Fibroblast of peridontal ligament (primary cell): ENCODE data around the gene CHML.

Experiments
- DNase-seq: peaks from one replicate; pipeline ENCODE4 v3.0.0-alpha.2; 2010; ENCODE audit errors: extremely low read depth

The CHML gene

DNA sequence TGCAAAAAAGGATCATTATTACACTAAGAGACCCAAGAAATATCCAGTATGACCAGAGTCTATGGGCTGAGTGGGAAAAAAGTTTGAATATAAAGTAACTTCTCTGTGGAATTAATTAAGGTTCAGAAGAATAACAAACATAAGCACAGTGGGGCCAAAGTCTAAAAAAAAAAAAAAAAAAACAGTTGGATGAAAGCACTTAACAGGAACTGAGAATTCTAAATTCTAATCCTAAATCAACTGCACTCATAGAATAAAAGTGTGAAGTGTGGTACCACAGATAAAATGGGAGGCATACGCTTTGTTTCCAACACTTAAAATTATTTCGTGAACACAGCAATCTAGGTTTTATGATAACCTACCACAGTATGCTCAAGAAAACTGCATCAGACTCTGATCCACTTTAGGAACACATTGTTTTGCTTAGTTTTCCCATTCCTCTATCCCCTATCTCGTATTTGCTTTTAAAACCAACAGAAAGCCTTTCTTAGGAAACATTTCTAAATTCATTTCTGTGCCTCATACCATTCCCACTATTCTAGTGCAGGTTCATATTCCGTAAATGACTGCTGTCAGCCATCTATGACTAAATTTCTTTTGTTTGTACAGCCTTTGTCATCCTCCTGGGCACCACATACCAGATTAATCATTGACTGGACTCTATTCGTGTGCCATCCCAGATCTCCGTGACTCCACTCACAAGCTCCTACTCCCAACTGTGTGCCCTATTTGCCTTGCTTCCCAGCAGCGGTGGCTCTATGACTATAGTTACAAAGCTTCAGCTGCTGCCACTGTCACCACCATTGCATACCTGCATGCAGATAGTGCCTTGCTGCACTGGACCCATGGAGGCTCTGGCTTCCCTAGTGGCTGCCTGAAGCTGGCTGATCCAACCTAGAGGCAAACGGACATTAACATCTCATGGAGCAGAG lies 24.9 kb downstream of the CHML start:
- no peak for DNase-seq

DNA sequence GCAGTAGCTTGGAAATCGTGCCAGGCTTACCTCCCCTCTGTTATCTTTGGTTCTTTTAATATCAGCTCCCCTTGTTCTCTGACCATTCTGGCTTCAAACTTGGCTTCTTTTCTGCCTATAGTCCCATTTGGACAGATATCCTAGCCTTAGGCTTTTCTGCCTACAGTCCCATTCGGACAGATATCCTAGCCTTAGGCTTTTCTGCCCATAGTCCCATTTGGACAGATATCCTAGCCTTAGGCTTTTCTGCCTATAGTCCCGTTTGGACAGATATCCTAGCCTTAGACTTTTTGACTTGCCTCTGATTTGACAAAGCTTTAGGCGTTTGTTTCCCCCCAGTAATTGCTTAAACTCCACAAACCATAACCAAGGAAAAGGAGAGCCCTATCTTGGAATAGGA lies 25.6 kb downstream of the CHML start:
- no peak for DNase-seq

DNA sequence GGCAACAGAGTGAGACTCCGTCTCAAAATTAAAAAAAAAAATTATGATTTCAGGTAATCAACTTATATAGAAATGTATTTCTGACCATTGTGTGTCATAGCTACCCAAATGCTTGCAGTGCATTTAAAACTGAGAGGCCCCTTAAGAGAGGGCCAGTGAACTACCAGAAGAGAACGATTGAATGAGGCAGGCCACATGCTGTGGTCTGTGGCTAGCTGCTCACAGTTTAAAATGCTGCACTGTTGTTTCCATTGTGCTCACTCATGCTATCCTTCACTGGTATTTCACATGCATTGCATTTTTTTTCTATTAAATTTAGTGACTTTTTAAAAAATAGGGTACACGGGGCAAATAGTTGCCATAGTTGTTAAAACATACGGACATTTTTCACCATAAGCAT lies 26.0 kb downstream of the CHML start:
- no peak for DNase-seq

DNA sequence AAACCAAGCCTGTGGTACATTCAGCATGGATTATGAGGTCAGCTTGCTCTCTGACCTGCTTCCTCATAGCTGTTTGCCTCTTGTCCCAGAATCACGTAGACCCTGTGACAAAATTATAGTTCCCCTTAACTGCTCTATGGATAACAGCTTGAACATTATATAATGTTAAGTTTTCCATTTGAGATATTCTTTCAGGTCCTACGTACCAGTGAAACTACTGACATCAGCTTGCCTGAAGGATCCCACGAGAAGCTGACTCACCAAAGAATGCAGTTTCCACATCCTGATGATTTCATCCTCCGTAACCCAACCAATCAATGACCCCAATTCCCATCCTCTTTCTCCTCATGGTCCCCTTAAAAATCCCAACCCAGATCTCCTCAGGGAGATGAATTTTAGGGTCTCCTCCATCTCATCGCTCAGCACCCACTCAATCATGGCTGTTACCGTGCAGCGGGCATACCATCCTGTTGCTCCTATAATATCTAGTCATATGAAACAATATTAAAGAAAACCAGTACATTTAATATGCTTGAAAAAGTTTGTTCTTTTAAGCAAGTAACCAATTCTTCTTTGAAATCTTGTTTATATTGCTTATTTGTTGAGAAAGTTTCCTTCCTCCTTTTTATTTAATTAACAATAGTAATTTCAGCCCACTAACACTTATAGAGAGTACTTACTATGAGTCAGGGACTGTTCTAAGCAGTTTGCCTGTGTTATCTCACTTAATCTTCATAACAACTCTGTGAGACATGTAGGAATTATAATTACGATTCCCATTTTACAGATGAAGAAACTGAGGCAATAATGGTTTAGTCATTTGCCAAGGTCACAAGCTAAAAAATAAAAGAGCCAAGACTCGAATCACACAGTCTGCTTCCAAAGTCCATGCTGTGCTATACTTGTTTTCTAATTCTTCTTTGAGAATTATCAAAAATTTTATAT lies 27.4 kb downstream of the CHML start:
- peak; percentile 96 for DNase-seq

DNA sequence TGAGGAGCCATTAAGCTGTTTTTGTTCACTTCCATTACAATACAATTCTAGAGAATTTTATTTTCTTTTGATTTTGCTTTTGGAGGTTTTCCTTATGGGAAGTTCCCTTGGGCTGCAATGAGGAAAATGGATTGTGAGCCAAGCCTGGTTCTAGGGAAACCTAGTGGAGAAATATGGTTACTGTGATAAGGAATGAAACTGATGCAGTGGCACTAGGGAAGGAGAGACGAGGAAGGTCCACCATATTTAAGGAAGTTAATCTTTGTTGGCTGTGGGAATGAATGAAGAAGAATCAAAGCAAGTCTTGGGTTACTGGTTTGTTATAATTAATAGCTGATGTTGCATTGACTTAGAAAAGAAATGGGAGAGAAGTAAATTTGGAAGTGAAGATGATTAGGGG lies 28.4 kb downstream of the CHML start:
- no peak for DNase-seq

DNA sequence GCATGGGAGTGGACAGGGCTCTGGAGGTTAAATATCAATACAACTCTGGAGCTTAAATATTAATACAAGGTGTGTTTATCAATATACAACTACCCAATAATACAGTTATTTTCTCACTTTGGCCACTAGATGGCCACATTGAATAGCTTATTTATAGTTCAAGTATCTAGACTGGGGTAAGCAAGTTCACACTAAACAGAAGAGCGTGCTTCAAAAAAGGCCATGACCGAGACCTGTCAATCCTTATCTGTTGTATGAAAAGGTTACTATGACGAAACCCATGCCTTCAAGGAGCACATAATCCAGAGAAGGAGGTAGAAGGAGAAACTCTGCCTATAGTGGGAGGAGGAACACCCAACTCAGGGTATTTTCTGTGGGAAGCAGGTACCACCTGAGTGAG lies 29.1 kb downstream of the CHML start:
- DNase-seq: peak; percentile 81

DNA sequence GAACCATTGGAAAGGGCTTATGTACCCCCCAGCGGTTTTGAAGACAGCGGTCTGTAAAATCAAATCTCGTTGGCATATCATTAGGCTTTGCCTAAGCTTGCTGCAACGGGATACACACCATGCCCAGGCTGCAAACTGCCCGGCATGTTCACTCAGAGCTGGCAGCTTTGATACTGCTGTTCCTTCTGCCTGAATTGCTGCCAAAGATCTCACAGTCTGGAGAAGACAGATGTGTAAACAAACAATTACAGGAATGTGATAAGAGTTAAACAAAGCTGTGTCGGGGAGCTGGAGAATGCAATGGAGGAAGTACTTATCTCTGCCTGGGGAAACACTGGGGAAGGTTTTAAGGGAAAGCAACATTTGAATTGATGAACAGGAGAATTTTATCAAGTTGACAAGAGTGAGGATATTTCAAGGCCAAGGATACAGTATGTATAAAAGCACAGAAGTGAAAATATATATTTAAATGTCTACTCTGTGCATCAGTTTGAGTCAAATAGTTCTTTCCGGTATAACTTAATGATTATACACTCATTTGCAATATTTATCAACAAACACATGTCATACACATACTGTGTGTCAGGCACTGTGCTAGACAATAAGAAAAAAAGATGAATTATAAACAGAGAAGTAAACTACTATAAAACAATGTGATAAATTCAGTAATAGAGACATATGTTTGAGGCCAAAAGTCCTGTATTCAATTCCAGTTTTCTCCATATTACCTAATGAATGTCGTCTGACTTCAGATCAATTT lies 29.9 kb downstream of the CHML start:
- DNase-seq: peak; percentile 64

DNA sequence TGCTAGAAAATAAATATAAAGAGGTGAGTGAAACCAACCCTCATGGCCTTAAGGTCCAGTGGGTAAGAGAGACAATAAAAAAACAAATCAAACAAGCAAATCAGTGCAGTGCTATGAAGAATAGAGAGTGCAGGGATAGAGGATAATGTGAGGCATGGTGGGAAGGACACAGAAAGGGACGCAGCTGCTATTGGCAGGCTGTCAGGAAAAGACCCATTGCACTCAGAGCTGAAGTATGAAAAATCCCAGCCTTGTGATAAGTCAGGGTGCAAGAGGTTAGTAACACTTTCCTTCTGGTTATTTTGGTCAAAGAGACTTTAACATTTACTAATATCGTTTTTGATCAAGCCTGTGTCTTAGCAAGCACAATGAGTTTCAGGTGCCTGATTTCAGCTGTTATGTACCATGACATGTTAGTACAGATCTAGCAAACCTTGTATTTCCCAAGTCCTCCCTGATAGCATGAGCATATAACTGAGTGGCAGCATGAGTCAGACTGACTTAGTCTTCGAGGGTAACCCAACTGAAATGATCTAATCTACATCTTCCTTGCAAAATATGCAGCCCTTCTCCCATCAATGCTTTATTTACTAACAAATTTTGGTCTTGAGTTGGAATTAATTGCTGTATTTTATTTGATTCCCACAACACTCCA lies 31.7 kb downstream of the CHML start:
- DNase-seq: peak; percentile 52

DNA sequence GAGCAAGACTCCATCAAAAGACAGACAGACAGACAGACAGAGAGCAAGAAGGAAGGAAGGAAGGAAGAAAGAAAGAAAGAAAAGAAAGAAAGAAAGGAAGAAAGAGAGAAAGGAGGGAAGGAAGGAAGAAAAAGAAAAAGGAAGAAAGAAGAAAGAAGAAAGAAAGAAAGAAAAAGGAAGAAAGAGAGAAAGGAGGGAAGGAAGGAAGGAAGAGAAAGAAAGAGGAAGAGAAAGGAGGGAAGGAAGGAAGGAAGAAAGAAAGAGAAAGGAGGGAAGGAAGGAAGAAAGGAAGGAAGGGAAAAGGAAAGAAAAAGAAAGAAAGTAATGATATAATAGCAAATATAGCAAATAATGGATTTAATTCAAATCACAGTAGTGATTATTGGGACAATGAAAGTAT lies 32.7 kb downstream of the CHML start:
- DNase-seq: no peak

DNA sequence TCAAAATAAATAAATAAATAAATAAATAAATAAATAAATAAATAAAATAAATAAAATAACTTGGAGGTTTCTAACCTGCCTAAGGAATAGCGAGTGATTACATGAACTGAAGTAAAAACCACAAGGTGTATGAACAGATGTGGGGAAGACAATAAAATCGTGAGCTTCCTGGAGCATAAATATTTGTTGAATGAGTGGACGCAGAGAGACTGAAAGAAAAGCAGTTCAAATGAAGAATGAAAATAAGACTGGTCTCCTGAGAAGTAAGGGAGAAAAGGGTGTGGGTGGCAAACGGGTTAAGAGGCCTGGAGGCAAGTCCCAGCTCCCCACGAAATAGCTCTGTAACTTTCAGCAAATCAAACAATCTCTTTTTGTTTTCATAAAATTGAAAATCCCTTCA lies 33.6 kb downstream of the CHML start:
- no peak for DNase-seq

DNA sequence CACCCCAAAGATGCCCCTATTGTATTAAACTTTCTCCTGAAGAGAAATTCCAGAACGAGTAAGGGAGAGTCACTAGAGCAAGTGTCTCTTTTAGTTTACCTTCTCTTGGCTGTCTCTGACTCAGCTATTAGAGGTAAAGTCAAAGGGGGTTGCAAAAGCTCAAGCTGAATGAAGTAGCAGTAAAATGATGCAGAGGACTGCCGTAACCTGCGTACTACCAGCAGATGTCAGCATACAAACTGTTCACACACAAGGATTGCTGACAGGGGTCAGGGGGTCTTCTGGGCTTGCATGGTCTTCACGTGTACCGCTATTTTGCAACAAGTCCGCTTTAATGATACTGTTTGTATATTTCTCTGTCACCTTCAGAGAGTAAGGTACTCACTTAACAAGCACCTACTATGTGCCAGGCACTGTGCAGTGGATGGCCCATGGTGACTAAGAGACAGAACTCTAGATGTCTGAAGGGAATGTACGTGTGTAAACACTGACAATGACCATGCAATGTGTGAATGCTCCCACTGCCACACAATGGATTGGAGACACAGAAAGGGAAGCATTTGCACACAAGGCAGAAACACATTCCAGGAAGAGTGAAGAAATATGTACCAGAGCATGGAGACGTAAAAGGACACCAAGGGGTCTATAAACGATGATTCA lies 34.9 kb downstream of the CHML start:
- DNase-seq: no peak

DNA sequence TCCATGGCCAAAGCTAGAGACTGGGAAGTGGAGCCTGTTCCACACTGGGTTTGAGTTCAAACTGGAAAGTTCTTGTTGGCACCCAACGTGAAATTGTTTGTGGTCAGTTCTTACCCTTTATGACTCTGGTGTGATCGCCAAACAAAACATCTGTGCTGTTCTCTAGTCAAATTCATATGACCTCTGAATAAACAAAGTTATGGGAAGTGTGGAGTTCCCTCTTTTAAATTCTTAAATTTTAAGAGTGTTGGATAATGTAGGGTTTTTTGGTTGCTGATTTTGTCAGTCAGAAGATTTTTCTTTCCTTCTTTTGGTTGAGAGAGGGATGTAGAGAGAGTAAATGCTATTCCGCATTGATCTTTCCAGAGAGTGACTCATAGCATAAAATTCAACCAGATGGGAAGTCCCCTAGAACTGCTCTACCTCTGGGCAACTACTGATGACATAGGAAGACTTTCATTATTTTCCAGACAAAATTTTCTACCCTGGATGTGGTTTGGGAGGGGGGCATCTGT lies 36.4 kb downstream of the CHML start:
- DNase-seq: peak; percentile 90

DNA sequence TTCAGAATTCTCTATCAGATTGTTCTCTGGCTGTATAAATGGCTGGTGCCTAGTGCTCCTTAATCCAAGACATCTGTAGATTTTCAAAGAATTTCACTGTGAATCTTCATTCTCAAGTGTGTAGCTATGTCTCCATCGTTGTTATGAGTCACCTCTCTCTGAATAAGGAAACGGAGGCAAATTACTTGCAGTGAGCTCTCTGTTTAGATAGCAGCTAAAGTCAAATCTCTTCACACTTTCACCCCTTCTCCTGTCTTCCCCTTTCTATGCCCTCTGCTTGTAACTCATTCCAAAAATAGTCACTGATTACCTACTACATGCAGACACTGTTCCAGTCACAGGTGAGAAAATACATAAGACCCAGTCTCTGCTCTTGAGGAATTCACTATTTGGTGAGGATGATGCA lies 39.7 kb downstream of the CHML start:
- DNase-seq: peak; percentile 85

DNA sequence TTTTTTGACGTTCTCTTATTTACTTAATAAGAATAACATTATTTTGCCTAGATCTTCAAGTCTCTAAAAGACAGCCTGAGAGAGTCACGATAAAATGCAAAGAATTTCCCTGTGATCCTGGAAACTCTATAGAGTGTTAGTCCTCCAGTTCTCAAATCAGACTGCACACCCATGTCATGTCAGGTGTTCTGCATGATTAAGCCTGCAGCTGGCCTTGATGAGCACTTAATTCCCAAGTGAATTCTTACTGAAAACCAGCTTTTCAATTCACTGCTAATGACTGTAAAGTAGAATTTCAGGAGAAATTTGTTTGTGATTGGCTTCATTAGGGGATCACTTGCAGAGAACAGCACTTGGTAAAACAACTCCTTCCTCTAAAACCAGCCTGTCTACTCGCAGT lies 41.9 kb downstream of the CHML start:
- DNase-seq: no peak

DNA sequence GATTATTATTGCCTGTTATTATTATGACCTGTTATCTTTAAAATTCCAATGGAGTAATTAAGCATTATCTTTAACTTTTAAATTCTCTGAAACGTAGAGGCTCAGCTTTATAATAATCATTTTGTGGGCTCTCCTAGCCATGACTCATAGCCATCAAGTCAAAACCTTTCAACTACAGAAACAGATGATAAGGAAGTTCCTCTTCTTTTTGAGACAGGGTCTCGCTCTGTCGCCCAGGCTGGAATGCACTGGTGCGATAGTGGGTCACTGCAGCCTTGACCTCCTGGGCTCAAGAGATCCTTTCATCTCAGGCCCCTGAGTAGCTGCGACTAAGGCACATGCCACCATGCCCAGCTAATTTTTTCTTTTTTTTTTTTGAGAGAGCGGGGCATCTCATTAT lies 43.5 kb downstream of the CHML start:
- no peak for DNase-seq

DNA sequence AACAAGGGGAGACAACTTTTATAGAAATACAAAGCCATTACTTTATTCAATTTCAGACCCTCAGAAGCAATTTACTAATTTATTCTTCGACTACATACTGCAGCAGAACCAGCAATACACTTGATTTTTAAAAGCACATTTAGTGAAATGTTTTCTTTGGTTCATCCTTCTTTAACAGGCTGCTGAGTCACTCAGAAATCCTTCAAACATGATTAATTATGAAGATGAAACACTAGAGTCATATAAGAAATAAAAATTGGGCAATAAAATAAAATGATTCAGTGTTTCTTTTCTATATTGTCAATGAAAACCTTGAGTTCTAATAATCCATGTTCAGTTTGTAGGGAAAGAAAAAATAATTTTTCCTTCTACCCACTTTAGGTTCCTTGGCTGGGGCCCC lies 47.0 kb downstream of the CHML start:
- DNase-seq: peak; percentile 36

DNA sequence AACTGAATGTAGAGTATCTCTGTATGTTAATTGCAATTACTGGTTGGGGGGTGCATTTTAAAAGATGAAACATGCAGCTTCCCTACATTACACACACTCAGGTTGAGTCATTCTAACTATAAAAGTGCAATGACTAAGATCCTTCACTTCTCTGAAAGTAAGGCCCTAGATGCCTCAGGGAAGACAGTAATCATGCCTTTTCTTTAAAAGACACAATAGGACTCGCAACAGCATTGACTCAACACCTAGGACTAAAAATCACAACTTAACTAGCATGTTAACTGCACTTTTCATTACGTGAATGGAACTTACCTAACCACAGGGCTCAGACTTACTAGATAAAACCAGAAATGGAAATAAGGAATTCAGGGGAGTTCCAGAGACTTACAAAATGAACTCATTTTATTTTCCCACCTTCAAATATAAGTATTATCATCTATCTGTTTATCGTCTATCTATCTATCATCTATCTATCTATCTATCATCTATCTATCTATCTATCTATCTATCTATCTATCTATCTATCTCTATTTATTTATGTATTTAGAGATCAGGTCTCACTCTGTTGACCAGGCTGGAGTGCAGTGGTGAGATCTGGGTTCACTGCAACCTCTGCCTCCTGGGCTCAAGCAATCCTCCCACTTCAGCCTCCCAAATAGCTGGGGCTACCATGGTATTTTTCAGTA lies 47.8 kb downstream of the CHML start:
- no peak for DNase-seq

DNA sequence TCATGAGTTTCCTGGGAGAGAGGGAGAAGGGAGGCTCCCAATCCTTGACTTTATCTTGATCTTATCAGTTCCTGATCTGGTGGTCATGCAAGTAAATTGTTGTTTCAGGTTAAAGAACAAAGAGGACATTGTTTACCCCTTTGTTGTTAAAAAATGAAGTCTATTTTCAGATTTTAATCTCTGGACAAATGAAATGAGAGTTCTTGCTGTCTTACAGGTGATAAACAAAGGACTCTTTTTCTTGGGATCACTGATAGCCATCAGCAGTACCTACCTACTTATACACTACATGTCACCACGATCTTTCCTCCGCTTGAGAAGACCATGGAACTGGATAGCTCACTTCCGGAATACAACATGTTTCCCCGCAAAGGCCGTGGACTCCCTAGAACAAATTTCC lies 48.4 kb downstream of the CHML start:
- DNase-seq: no peak

DNA sequence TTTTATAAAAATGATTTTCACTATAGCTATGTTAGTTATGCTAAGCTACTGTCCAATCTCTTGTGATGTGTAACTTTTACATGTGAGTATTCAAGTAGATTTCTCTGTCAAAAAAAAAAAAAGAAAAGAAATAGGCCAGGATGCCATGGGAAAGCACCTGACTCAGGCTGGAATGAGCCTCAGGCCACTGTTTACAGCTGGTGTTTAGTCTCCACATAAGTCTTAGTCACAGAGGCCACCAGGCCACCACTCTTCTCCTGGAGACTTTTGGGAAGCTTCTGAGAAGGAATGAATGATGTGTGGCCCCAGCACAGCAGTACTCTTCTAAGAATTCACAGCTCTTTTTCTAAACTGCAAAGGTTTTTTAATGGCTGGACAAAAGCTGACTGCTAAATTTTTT lies 48.9 kb downstream of the CHML start:
- no peak for DNase-seq

DNA sequence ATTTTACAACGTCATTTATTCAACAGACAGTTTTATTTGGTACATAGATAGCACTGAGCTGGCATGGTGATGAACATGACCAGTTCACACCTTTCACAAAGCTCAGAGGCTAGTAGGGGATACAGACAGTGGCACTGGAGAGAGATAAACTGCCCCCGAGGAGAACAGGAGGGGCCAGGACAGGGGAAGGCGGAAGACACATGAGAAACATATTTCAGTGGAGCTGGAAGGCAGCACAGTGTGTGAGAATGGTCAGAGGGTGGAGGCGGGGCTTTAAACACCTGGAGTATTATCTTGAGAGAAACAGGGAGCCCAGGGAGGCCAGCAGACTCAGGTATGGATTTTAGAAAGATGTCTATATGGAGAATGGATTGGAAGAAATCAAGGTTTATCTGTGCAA lies 49.5 kb downstream of the CHML start:
- no peak for DNase-seq
